ENCODE measurements around the gene LCN10. TPM values are rescaled to one million over a fixed set of nuclear protein-coding genes. Genes with fewer than 3 reads are reported as not detected.

Gene LCN10
- total and polyA plus RNA-seq, 2 of the 13 experiments (the other 11 are each of a cell fraction or from before 2014, with no cell fraction given) = 0.53 to 0.61 TPM

DNA sequence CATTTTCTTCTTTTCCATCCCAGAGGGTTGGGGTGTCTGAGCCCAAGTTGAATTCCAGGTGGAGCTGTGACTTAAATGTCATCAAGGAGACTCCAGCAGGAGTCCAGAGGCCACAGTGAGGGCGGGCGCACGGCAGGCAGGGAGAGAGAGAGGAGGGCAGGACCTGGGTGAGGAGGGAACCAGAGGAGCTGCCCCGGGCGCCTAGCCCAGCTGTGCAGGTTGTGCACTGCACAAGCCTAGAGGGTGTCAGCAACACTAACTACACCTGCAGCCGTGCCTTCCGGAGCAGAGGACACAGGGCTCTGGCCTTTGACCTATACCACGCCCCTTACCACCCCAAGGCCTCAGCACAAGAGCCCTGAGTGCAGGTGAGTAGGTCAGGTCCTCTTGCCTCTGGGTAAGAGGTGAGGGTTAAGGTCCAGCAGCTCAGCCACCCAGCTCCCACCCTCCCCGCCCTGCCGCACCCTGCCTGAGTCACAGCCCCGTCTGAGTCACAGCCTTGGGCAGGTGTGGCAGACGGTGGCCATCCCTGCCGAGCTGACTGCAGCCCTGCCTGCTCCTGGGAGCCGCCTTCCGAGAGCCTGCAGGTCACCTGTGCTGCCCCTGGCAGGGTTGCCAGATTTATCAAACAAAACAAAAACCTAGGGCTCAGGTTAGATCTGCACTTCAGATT lies 49.1 kb downstream of the LCN10 start (continued):
- no peak for TF ChIP-seq POLR2G (IDR thresholded peaks at IDR 0.05; ENCODE audit: low read depth, low read length)
- TF ChIP-seq CREM (IDR thresholded peaks at IDR 0.05) = peak; percentile 50; the same call in 1 of the 2 replicates
- TF ChIP-seq CREM (CRISPR knock-in tag; IDR thresholded peaks at IDR 0.05) = no peak
- peak; percentile 62; the same call in 1 of the 2 replicates for TF ChIP-seq SP4 (CRISPR knock-in tag; IDR thresholded peaks at IDR 0.05)
- TF ChIP-seq, protein P1, sequence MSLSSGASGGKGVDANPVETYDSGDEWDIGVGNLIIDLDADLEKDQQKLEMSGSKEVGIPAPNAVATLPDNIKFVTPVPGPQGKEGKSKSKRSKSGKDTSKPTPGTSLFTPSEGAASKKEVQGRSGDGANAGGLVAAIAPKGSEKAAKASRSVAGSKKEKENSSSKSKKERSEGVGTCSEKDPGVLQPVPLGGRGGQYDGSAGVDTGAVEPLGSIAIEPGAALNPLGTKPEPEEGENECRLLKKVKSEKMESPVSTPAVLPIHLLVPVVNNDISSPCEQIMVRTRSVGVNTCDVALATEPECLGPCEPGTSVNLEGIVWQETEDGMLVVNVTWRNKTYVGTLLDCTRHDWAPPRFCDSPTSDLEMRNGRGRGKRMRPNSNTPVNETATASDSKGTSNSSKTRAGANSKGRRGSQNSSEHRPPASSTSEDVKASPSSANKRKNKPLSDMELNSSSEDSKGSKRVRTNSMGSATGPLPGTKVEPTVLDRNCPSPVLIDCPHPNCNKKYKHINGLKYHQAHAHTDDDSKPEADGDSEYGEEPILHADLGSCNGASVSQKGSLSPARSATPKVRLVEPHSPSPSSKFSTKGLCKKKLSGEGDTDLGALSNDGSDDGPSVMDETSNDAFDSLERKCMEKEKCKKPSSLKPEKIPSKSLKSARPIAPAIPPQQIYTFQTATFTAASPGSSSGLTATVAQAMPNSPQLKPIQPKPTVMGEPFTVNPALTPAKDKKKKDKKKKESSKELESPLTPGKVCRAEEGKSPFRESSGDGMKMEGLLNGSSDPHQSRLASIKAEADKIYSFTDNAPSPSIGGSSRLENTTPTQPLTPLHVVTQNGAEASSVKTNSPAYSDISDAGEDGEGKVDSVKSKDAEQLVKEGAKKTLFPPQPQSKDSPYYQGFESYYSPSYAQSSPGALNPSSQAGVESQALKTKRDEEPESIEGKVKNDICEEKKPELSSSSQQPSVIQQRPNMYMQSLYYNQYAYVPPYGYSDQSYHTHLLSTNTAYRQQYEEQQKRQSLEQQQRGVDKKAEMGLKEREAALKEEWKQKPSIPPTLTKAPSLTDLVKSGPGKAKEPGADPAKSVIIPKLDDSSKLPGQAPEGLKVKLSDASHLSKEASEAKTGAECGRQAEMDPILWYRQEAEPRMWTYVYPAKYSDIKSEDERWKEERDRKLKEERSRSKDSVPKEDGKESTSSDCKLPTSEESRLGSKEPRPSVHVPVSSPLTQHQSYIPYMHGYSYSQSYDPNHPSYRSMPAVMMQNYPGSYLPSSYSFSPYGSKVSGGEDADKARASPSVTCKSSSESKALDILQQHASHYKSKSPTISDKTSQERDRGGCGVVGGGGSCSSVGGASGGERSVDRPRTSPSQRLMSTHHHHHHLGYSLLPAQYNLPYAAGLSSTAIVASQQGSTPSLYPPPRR (CRISPR knock-in tag; IDR thresholded peaks at IDR 0.05; ENCODE audit: borderline replicate concordance) = peak; percentile 86
- TF ChIP-seq, protein P2, sequence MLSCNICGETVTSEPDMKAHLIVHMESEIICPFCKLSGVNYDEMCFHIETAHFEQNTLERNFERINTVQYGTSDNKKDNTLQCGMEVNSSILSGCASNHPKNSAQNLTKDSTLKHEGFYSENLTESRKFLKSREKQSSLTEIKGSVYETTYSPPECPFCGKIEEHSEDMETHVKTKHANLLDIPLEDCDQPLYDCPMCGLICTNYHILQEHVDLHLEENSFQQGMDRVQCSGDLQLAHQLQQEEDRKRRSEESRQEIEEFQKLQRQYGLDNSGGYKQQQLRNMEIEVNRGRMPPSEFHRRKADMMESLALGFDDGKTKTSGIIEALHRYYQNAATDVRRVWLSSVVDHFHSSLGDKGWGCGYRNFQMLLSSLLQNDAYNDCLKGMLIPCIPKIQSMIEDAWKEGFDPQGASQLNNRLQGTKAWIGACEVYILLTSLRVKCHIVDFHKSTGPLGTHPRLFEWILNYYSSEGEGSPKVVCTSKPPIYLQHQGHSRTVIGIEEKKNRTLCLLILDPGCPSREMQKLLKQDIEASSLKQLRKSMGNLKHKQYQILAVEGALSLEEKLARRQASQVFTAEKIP (CRISPR knock-in tag; IDR thresholded peaks at IDR 0.05; ENCODE audit: borderline replicate concordance) = no peak
- TF ChIP-seq ZNF615 (CRISPR knock-in tag; IDR thresholded peaks at IDR 0.05; ENCODE audit: borderline replicate concordance) = no peak
- TF ChIP-seq, protein P3, sequence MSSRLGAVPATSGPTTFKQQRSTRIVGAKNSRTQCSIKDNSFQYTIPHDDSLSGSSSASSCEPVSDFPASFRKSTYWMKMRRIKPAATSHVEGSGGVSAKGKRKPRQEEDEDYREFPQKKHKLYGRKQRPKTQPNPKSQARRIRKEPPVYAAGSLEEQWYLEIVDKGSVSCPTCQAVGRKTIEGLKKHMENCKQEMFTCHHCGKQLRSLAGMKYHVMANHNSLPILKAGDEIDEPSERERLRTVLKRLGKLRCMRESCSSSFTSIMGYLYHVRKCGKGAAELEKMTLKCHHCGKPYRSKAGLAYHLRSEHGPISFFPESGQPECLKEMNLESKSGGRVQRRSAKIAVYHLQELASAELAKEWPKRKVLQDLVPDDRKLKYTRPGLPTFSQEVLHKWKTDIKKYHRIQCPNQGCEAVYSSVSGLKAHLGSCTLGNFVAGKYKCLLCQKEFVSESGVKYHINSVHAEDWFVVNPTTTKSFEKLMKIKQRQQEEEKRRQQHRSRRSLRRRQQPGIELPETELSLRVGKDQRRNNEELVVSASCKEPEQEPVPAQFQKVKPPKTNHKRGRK (CRISPR knock-in tag; IDR thresholded peaks at IDR 0.05) = 0 out of 2 replicates have a peak, but pooled peaks have one; percentile 49
- TF ChIP-seq, protein P4, sequence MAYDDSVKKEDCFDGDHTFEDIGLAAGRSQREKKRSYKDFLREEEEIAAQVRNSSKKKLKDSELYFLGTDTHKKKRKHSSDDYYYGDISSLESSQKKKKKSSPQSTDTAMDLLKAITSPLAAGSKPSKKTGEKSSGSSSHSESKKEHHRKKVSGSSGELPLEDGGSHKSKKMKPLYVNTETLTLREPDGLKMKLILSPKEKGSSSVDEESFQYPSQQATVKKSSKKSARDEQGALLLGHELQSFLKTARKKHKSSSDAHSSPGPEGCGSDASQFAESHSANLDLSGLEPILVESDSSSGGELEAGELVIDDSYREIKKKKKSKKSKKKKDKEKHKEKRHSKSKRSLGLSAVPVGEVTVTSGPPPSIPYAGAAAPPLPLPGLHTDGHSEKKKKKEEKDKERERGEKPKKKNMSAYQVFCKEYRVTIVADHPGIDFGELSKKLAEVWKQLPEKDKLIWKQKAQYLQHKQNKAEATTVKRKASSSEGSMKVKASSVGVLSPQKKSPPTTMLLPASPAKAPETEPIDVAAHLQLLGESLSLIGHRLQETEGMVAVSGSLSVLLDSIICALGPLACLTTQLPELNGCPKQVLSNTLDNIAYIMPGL (CRISPR knock-in tag; IDR thresholded peaks at IDR 0.05; ENCODE audit: borderline replicate concordance in 1 of 2, low read depth in 1 of 2) = peak in 1 of 2 experiments; percentile 72; a peak in 1 of 4 replicates
- TF ChIP-seq MEF2D (CRISPR knock-in tag; IDR thresholded peaks at IDR 0.05) = peak; percentile 93
- peak; percentile 82; the same call in 1 of the 2 replicates for TF ChIP-seq NCOR1 (IDR thresholded peaks at IDR 0.05; ENCODE audit: borderline replicate concordance, low read length)
- TF ChIP-seq, protein P5, sequence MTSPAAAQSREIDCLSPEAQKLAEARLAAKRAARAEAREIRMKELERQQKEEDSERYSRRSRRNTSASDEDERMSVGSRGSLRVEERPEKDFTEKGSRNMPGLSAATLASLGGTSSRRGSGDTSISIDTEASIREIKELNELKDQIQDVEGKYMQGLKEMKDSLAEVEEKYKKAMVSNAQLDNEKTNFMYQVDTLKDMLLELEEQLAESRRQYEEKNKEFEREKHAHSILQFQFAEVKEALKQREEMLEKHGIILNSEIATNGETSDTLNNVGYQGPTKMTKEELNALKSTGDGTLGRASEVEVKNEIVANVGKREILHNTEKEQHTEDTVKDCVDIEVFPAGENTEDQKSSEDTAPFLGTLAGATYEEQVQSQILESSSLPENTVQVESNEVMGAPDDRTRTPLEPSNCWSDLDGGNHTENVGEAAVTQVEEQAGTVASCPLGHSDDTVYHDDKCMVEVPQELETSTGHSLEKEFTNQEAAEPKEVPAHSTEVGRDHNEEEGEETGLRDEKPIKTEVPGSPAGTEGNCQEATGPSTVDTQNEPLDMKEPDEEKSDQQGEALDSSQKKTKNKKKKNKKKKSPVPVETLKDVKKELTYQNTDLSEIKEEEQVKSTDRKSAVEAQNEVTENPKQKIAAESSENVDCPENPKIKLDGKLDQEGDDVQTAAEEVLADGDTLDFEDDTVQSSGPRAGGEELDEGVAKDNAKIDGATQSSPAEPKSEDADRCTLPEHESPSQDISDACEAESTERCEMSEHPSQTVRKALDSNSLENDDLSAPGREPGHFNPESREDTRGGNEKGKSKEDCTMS (CRISPR knock-in tag; conservative IDR thresholded peaks at IDR 0.05) = no peak
- no peak for TF ChIP-seq ZFY (CRISPR knock-in tag; IDR thresholded peaks at IDR 0.05)
- TF ChIP-seq ZNF598 (CRISPR knock-in tag; IDR thresholded peaks at IDR 0.05; ENCODE audit: borderline replicate concordance) = no peak; the same call in 1 of the 2 replicates
